Upper lobe of right lung (tissue), 1 donor: ENCODE data around the gene IRF4. TPM values are rescaled to one million over a fixed set of nuclear protein-coding genes. Genes with fewer than 3 reads are reported as not detected.

Experiments used
- ATAC-seq: fragments of 200-7000 bp; cut with Tn5 transposase; one replicate; pipeline ENCODE4 v1.9.1; 2020; ENCODE audit warnings: mild to moderate bottlenecking, moderate library complexity
- DNase-seq: peaks from one replicate; pipeline ENCODE4 v3.0.0-alpha.2; 2020
- H3K27ac ChIP-seq: fragments of 200-600 bp; one replicate; pipeline ENCODE4 v1.8.0; 2022
- H3K27me3 ChIP-seq: fragments of 200-600 bp; one replicate; pipeline ENCODE4 v1.8.0; 2022; ENCODE audit warnings: mild to moderate bottlenecking
- H3K36me3 ChIP-seq: fragments of 200-600 bp; one replicate; pipeline ENCODE4 v1.8.0; 2022
- H3K4me1 ChIP-seq: fragments of 200-600 bp; one replicate; pipeline ENCODE4 v1.8.0; 2022
- H3K4me3 ChIP-seq: fragments of 200-600 bp; one replicate; pipeline ENCODE4 v1.8.0; 2022; ENCODE audit warnings: mild to moderate bottlenecking
- H3K9me3 ChIP-seq: fragments of 200-600 bp; one replicate; pipeline ENCODE4 v1.8.0; 2022
- intact Hi-C: fragments of 100-400 bp; cut with DNase I; formaldehyde crosslinking; loops from one replicate; pipeline ENCODE4 v1.11.0; 2022
- total RNA-seq: library from RNA; stranded (reverse); fragmentation: NEBNext Ultra II Directional; extraction: Animal tissue kit (Norgen Biotek cat#: 25700); gene quantifications from one replicate; pipeline ENCODE4 v1.2.1, GENCODE V29; 2021
- TF ChIP-seq, protein P1 (sequence below): fragments of 200-600 bp; IDR thresholded peaks from one replicate; pipeline ENCODE4 v1.8.0; 2022; ENCODE audit warnings: antibody characterized with exemption
- donor health status: DM: no; HTN: yes; CAD: no; lungs with severe emphysema.

Gene IRF4
- total RNA-seq, 1 donor from 2014 or later = 3.7 TPM

DNA sequence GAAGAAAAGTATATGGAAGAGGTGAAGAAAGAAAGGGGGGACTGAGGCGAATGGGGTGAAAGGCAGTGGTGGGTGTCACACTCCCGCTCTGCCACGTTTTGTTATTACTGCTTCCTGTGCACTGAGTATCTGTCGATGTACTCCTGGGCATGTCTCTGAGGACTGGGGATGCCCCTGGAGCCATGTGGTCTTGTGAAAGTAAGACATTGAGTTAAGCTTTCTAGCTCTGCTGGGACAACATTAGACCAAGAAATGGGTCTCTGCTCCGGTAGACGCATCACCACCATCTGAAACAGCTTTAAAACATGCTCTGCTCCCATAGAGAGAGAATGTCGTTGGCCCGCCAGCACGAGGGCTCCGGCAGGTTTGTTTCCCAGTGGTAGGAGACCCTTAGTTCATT is 40.0 kb downstream of the IRF4 start:
- TF ChIP-seq, protein P1, sequence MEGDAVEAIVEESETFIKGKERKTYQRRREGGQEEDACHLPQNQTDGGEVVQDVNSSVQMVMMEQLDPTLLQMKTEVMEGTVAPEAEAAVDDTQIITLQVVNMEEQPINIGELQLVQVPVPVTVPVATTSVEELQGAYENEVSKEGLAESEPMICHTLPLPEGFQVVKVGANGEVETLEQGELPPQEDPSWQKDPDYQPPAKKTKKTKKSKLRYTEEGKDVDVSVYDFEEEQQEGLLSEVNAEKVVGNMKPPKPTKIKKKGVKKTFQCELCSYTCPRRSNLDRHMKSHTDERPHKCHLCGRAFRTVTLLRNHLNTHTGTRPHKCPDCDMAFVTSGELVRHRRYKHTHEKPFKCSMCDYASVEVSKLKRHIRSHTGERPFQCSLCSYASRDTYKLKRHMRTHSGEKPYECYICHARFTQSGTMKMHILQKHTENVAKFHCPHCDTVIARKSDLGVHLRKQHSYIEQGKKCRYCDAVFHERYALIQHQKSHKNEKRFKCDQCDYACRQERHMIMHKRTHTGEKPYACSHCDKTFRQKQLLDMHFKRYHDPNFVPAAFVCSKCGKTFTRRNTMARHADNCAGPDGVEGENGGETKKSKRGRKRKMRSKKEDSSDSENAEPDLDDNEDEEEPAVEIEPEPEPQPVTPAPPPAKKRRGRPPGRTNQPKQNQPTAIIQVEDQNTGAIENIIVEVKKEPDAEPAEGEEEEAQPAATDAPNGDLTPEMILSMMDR = no peak
- H3K9me3 ChIP-seq = no peaks in the 10 kb centered on the region
- ATAC-seq = no peak
- intact Hi-C loops = no loop called here
- H3K36me3 ChIP-seq = no peaks in the 10 kb centered on the region
- no peaks in the 10 kb centered on the region for H3K4me1 ChIP-seq
- no peaks in the 10 kb centered on the region for H3K27me3 ChIP-seq
- no peak for DNase-seq
- H3K27ac ChIP-seq = no peak overlapping the region
- no peak overlapping the region for H3K4me3 ChIP-seq

DNA sequence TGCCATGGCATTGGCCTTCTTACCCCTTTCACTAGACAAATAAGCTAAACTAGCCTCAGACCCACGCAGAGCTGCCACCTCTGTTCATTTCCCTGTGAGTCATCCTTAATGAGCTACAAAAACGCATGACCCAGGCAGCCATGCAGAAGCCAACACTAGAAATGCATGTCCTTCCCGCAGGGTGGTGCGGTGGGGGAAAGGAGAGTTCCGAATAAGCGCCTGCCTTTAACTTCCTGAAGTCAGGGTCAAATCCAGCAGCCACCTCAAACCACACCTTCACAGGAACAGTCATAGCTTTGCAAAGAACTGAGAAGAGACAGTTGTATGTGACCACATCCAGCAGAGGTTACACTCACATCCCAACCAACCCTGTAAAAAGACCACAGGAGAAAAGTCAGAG is 40.4 kb downstream of the IRF4 start:
- TF ChIP-seq, protein P1 = no peak
- Histone ChIP-seq H3K9me3 (no peaks in the 10 kb centered on the region), H3K4me1 (no peaks in the 10 kb centered on the region), H3K27me3 (no peaks in the 10 kb centered on the region), H3K27ac (no peak overlapping the region), H3K36me3 (no peaks in the 10 kb centered on the region), H3K4me3 (no peak overlapping the region)
- intact Hi-C loops = no loop called here
- ATAC-seq = no peak
- no peak for DNase-seq

DNA sequence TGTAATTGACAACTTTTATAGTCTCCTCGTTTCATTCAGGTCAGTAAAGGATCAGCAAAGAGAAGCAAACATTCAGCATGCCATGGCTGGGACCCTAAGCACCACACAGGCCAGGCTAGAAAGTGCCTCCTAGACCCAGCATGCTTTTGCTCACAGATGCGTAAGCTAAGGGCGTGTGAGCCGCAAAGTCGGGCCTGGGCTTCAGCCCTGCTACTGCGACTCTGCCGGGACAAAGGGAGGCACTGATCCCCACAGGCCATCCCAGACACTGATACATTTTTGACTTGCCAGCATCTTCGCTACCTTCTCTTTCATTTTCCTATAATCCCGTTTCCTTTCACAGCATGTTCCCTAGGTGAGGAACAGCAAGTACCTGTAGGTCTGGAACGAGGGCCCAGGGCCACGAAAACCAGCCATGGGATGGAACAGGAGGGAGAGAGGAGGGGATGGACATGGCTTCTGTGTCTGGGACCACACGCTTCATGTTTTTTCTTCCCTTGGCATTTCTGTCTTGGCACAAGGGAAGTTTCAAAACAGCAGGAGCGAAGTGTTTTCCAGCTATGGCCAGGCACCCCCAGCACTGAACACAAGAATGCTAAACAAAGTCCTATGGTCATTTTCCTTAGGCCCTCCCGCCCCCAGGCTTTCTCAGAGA is 42.6 kb downstream of the IRF4 start:
- DNase-seq (no peak), ATAC-seq (no peak)
- no peaks in the 10 kb centered on the region for H3K36me3 ChIP-seq
- no peak overlapping the region for H3K27ac ChIP-seq
- H3K27me3 ChIP-seq = no peaks in the 10 kb centered on the region
- TF ChIP-seq, protein P1 = no peak
- no peak overlapping the region for H3K4me3 ChIP-seq
- intact Hi-C loops = no loop called here
- no peaks in the 10 kb centered on the region for H3K9me3 ChIP-seq
- no peaks in the 10 kb centered on the region for H3K4me1 ChIP-seq

DNA sequence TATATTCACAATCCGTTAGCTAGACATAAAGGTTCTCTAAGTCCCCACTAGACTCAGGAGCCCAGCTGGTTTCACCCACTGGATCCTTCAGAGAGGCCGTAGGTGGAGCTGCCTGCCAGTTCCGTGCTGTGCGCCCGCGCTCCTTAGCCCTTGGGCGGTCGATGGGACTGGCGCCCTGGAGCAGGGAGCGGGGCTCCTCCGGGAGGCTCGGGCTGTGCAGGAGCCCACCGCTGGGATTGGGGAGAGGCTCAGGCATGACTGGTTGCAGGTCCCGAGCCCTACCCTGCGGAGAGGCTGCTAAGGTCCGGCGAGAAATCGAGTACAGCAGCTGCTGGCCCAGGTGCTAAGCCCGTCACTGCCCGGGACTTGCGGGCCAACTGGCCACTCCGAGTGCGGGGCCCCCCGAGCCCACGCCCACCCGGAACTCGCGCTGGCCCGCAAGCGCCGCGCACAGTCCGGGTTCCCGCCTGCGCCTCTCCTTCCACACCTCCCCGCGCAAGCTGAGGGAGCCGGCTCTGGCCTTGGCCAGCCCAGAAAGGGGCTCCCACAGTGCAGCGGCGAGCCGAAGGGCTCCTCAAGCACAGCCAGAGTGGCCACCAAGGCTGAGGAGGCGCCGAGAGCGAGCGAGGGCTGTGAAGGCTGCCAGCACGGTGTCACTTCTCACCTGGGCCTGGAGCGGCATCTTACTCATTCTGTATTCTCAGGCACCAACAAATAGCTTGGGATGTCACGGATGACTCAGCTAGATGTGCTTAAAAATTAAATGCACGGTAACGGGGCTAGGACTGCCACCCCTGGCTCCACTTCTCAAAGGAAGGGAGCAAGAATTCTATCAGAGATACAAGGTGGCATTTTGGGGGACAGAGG is 44.1 kb downstream of the IRF4 start:
- Histone ChIP-seq H3K4me1 (no peaks in the 10 kb centered on the region), H3K9me3 (no peaks in the 10 kb centered on the region), H3K27me3 (no peaks in the 10 kb centered on the region), H3K4me3 (no peak overlapping the region), H3K27ac (no peak overlapping the region), H3K36me3 (no peaks in the 10 kb centered on the region)
- no peak for ATAC-seq
- DNase-seq = no peak
- intact Hi-C loops = no loop called here
- TF ChIP-seq, protein P1 = no peak

DNA sequence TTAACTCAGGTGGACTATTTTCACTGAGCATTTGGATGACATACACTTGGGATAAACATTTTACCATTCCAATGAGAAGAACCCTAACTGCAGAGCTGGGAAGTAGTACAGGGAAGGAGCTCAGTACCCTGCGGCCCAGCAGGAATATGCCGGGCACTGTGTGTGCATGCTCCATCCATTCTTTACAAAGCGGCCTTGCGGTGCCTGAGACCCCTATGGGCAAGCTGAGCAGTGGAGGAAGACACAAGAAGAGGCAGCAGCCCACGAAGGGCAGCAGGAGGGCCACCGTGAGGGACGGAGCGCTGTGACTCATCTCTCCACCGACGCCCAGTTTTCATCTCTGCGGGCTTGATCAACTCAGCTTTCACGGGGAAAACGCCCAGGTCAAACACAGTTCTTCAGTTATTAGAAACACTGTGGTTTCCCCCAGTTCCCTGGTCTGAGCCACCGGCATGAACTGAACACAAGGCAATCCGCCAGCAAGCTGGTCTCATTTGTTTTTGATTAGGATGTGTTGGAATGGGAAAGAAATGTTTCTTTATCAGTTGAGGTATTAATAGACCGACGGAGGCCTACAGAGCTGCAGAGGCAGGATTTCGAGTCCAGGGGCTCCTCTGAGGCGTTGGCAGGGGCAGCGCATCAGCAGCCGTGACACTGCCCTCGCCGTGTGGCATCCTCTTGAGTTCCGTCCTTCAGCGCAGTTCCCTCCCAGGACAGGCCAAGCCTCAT is 44.9 kb downstream of the IRF4 start:
- no peak for DNase-seq
- TF ChIP-seq, protein P1 = no peak
- intact Hi-C loops = no loop called here
- Histone ChIP-seq H3K4me3 (no peak overlapping the region), H3K9me3 (no peaks in the 10 kb centered on the region), H3K27me3 (no peaks in the 10 kb centered on the region), H3K36me3 (no peaks in the 10 kb centered on the region), H3K4me1 (no peaks in the 10 kb centered on the region), H3K27ac (no peak overlapping the region)
- no peak for ATAC-seq
